Transverse colon (tissue), 4 donors: ENCODE results near the gene CLCNKB. TPM values are rescaled to one million over a fixed set of nuclear protein-coding genes. Genes with fewer than 3 reads are reported as not detected.

Experiments
- DNase-seq: peaks from one replicate; pipeline ENCODE4 v3.0.0-alpha.2; 2019
- H3K27ac ChIP-seq, 4 donors: fragments of 200-600 bp; sonication (generic); 2 replicates each; pipeline ENCODE4 v1.5.1; 2016 to 2018; ENCODE audit warnings: inconsistent platforms in 4 of 4
- H3K27me3 ChIP-seq: fragments of 200-600 bp; sonication (generic); 2 replicates; pipeline ENCODE4 v1.5.1; 2017; ENCODE audit warnings: inconsistent platforms
- H3K36me3 ChIP-seq, 4 donors: fragments of 200-600 bp; sonication (generic); 2 replicates each; pipeline ENCODE4 v1.5.1; 2017 to 2019; ENCODE audit warnings: inconsistent platforms in 4 of 4
- H3K4me1 ChIP-seq, 4 donors: fragments of 200-600 bp; sonication (generic); 2 replicates each; pipeline ENCODE4 v1.5.1; 2017 to 2020; ENCODE audit warnings: inconsistent platforms in 4 of 4
- H3K4me3 ChIP-seq, 4 donors: fragments of 200-600 bp; sonication (generic); 1 replicate in 1 of 4; 2 replicates in 3 of 4; pipeline versions ENCODE4 v1.5.1 to v1.6.1; 2017 to 2019; ENCODE audit warnings: inconsistent platforms in 4 of 4
- H3K9me3 ChIP-seq, 2 donors: fragments of 200-600 bp; sonication (generic); 2 replicates each; pipeline ENCODE4 v1.5.1; 2017 to 2019; ENCODE audit warnings: inconsistent platforms in 2 of 2
- EP300 ChIP-seq: sonication (generic); formaldehyde crosslinking; IDR thresholded peaks from one replicate; pipeline ENCODE4 v1.6.1; 2017; ENCODE audit warnings: antibody characterized with exemption, low read depth
- POLR2A ChIP-seq: fragments of 450-650 bp; IDR thresholded peaks from one replicate; pipeline ENCODE4 v1.6.1; 2016; ENCODE audit warnings: antibody characterized with exemption, mild to moderate bottlenecking, moderate library complexity
- POLR2AphosphoS5 ChIP-seq, 3 donors: sonication (generic); formaldehyde crosslinking; IDR thresholded peaks; one replicate each; pipeline ENCODE4 v1.6.1; 2016; ENCODE audit warnings: antibody characterized with exemption in 3 of 3
- WGBS, 2 donors: methylation state at CpG; one replicate each; pipeline ENCODE4 v1.1.5; 2018; ENCODE audit warnings: low coverage in 1 of 2; 5-methylcytosine and 5-hydroxymethylcytosine counted together
- in situ Hi-C, 4 donors: fragments of 200-750 bp; cut with MboI; loops; one replicate each; pipeline versions ENCODE4 v1.15.0 to v1.15.1; 2017; ENCODE audit warnings: low sequenced_read_pairs in 3 of 4, low pct_ligation_motif_present in 1 of 4, low pct_unique_long_range_greater_than_20kb in 1 of 4
- intact Hi-C: fragments of 100-400 bp; cut with DNase I; formaldehyde crosslinking; loops from one replicate; pipeline ENCODE4 v1.15.1; 2023; ENCODE audit warnings: low total_unique reads
- total RNA-seq, 4 donors: library from RNA; depleted of rRNA; stranded (reverse); fragments of >200 nt; gene quantifications; one replicate each; pipeline ENCODE4 v1.1.0, GENCODE V29; 2016
- TF ChIP-seq, protein P1 (sequence below), 5 experiments: fragments of 200-600 bp in 3 of 5; fragments of 450-650 bp in 2 of 5; sonication (generic) in 3 of 5; IDR thresholded peaks; 1 replicate in 2 of 5; 2 replicates in 3 of 5; pipeline ENCODE4 v1.5.1; 2016 to 2017; ENCODE audit warnings: antibody characterized with exemption in 5 of 5, inconsistent platforms in 3 of 5, mild to moderate bottlenecking in 2 of 5, moderate library complexity in 1 of 5

The CLCNKB gene
- total RNA-seq, 4 donors from 2014 or later = 0.48 to 1.1 TPM; not detected in 2

DNA sequence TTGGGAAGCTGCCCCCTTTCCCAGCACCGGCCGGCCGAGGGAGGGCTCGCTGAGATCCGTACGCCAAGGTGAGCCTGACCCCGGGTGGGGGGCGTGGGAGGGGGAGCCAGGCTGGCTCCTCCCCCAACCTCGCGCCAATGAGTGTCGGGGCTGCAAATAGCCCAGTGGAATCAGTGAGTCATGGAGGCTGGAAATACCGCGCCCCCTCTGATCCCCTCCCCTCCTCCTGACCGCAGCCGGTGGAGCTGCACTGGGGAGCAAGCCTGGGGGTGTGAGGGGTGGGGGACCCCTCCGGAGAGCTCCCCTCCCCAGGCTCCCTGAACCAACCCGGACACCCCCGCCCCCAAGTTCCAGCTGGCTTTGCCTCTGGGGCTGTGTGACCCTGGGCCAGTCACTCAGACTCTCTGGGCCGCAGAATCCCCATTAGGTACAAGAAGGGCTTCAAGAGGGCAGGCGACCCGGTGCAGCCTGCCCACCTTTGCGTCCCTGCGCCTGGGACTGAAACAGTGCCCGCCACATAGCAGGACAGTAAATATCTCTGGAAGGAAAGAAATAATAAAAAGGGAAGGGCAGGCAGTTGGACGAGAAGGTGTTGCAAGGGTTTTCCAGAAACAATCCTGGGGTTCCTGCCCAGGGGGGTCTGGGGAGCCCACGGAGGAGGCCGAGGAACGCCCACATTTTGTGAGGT, 30.2 kb upstream of the CLCNKB start:
- in situ Hi-C loops = loop anchor here in 1 of 4 donors (5.0 kb wide), 1 partner anchor 34 kb away; no protein-coding TSS in a partner anchor
- Histone ChIP-seq H3K9me3 (no peaks in the 10 kb centered on the region), H3K4me1 (peaks cover 26 to 36% (median 31%) of the 10 kb centered on the region in 4 donors), H3K36me3 (no peaks in the 10 kb centered on the region), H3K27ac (peak overlapping the region; percentile 83 to 92 (median 87)), H3K27me3 (no peaks in the 10 kb centered on the region), H3K4me3 (peak overlapping the region; percentile 23 to 53 (median 40))
- 19% methylated on average over 22 of the region's 28 CpGs; no CpG with 5 or more reads in 1 of the 2 donors for WGBS, 2 donors
- peak; percentile 70 for DNase-seq
- TF ChIP-seq POLR2AphosphoS5 (IDR thresholded peaks at IDR 0.05) = peak; percentile 49 to 58 (median 52)
- TF ChIP-seq, protein P1, sequence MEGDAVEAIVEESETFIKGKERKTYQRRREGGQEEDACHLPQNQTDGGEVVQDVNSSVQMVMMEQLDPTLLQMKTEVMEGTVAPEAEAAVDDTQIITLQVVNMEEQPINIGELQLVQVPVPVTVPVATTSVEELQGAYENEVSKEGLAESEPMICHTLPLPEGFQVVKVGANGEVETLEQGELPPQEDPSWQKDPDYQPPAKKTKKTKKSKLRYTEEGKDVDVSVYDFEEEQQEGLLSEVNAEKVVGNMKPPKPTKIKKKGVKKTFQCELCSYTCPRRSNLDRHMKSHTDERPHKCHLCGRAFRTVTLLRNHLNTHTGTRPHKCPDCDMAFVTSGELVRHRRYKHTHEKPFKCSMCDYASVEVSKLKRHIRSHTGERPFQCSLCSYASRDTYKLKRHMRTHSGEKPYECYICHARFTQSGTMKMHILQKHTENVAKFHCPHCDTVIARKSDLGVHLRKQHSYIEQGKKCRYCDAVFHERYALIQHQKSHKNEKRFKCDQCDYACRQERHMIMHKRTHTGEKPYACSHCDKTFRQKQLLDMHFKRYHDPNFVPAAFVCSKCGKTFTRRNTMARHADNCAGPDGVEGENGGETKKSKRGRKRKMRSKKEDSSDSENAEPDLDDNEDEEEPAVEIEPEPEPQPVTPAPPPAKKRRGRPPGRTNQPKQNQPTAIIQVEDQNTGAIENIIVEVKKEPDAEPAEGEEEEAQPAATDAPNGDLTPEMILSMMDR (IDR thresholded peaks at IDR 0.05) = no peak
- intact Hi-C loops = no loop called here

DNA sequence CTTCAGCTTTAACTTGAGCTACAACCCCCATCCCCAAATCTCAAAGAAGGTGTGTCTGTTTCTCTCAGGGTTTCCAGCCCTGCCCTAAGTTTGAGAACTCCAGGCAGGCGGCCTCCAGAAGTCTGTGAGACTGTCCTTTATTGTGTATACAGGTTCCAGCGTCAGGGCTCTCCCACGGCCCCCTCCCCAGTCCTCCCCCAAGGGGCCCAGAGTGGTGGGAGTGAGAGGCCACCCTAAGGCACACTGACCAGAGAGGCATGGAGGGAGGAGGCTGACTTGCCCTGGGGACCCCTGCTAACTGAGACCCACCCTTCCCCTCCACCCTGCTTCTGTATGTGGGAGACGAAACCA, 29.7 kb upstream of the CLCNKB start:
- peaks cover 31 to 41% (median 36%) of the 10 kb centered on the region in 4 donors for H3K4me1 ChIP-seq
- TF ChIP-seq, protein P1 (IDR thresholded peaks at IDR 0.05) = no peak
- TF ChIP-seq POLR2A = no peak
- TF ChIP-seq EP300 = no peak
- TF ChIP-seq POLR2AphosphoS5 (IDR thresholded peaks at IDR 0.05) = no peak
- H3K36me3 ChIP-seq = no peaks in the 10 kb centered on the region
- peak overlapping the region in 1 of 4 donors; percentile 53 for H3K4me3 ChIP-seq
- 50% methylated on average over 4 of the region's 4 CpGs; no CpG with 5 or more reads in 1 of the 2 donors for WGBS, 2 donors
- no peak for DNase-seq
- no peaks in the 10 kb centered on the region for H3K9me3 ChIP-seq
- intact Hi-C loops = no loop called here
- in situ Hi-C loops = loop anchor here in 1 of 4 donors (5.0 kb wide), 1 partner anchor 33 kb away; no protein-coding TSS in a partner anchor
- H3K27me3 ChIP-seq = no peaks in the 10 kb centered on the region
- H3K27ac ChIP-seq = peak overlapping the region; percentile 83 to 92 (median 87)

DNA sequence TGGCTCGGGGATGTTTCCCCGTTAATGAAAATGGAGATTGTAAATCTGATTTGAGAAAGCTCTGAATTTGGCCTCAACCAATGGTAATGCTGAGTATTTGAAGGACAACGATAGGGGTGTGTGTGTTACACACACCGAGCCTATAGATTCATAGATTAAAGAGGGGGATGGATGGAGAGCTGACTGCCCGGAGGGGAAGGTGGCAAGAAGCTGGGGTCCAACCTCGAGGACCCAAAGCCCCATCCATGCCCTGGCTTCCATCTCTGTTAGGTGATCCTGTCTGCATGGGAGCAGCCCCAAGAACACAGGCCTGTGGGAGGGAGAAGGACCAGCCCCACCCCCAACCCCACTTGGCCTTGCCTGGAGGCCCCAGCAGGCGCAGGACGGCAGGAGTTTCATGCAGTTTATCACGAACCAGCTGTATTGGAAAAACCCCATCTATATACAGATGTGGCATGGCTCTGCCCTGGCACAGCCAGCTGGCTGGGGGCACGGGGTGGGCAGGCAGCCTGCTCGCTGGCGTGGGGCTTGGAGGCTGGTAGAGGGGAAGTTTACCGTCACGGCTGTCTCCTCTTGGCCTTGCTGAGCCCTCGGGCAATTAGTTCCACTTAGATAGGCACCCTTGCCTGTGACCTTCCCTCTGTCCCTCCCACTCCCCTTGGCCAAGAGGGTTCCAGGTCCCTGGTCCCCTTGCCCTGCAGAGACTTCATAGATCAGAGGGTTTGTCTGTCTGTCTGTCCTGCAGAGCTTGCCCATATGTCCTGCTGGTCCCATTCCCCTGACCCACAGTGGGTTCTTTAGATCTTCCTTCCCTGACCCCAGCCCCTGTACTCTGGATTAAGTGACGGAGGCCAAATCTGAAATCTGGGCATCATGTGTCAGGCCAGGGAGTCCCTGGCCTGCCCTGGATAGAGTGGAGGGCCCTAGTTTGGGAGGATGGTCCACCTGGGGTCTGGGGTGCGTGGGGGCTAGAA, 28.8 kb upstream of the CLCNKB start:
- intact Hi-C loops = no loop called here
- TF ChIP-seq, protein P1 (IDR thresholded peaks at IDR 0.05) = no peak
- no peak for TF ChIP-seq EP300
- no peak for TF ChIP-seq POLR2AphosphoS5 (IDR thresholded peaks at IDR 0.05)
- TF ChIP-seq POLR2A = no peak
- H3K9me3 ChIP-seq = no peaks in the 10 kb centered on the region
- peaks cover 32 to 48% (median 43%) of the 10 kb centered on the region in 4 donors for H3K4me1 ChIP-seq
- peak; percentile 60 for DNase-seq
- in situ Hi-C loops = loop anchor here in 1 of 4 donors (5.0 kb wide), 1 partner anchor 33 kb away; no protein-coding TSS in a partner anchor
- H3K4me3 ChIP-seq = no peak overlapping the region
- no peaks in the 10 kb centered on the region for H3K27me3 ChIP-seq
- H3K27ac ChIP-seq = peak overlapping the region; percentile 83 to 92 (median 87)
- WGBS, 2 donors = 52% methylated on average over 17 of the region's 17 CpGs; no CpG with 5 or more reads in 1 of the 2 donors
- H3K36me3 ChIP-seq = no peaks in the 10 kb centered on the region

DNA sequence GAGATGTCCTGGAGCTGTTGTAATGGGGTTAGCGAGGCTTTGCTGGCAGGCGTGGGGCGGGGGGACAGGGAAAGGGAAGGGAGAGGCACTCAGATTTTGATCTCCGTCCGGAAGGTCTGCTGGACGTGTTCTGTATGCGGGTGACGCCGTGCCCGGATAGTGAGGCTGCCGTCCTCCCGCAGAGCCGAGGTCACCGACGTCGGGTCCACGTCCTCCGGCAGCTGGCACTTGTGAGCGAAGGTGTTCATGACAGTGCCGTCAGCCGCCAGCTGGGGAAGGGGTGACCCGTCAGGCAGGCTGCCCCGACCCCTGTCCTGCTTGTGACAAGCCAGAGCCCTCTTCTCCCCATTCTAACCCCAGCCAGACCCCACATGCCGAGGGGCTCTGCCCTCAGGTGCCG, 28.1 kb upstream of the CLCNKB start:
- in situ Hi-C loops = no loop called here
- 90% methylated on average over 25 of the region's 25 CpGs; no CpG with 5 or more reads in 1 of the 2 donors for WGBS, 2 donors
- Histone ChIP-seq H3K4me3 (peak overlapping the region in 1 of 4 donors; percentile 2), H3K27me3 (no peaks in the 10 kb centered on the region), H3K36me3 (no peaks in the 10 kb centered on the region), H3K9me3 (no peaks in the 10 kb centered on the region), H3K4me1 (peaks cover 32 to 48% (median 46%) of the 10 kb centered on the region in 4 donors), H3K27ac (peak overlapping the region; percentile 83 to 92 (median 87))
- DNase-seq = no peak
- TF ChIP-seq POLR2A = no peak
- no peak for TF ChIP-seq EP300
- TF ChIP-seq POLR2AphosphoS5 (IDR thresholded peaks at IDR 0.05) = no peak
- TF ChIP-seq, protein P1 (IDR thresholded peaks at IDR 0.05) = no peak
- intact Hi-C loops = no loop called here
